Karpas-422 (cell line): ENCODE measurements around the gene ALG3. TPM values are rescaled to one million over a fixed set of nuclear protein-coding genes. Genes with fewer than 3 reads are reported as not detected.

Experiments
- DNase-seq: peaks from one replicate; pipeline ENCODE4 v3.0.0-alpha.2; 2015
- H2AFZ ChIP-seq: fragments of 200-600 bp; sonication (generic); 2 replicates; pipeline ENCODE4 v1.6.1; 2014; ENCODE audit warnings: antibody characterized with exemption, low read length, mixed read lengths
- H3K27ac ChIP-seq: fragments of 200-600 bp; sonication (generic); 2 replicates; pipeline ENCODE4 v1.5.1; 2014; ENCODE audit warnings: mild to moderate bottlenecking, low read length, moderate library complexity
- H3K27me3 ChIP-seq: fragments of 200-600 bp; sonication (generic); 2 replicates; pipeline ENCODE4 v1.6.1; 2014; ENCODE audit warnings: low read length, mixed read lengths
- H3K36me3 ChIP-seq: fragments of 200-600 bp; sonication (generic); 2 replicates; pipeline ENCODE4 v1.6.1; 2014; ENCODE audit warnings: low read length, mixed read lengths; ENCODE audit not compliant: insufficient read depth
- H3K4me1 ChIP-seq: fragments of 200-600 bp; sonication (generic); 2 replicates; pipeline ENCODE4 v1.6.1; 2014; ENCODE audit warnings: mild to moderate bottlenecking, low read length, mixed read lengths
- H3K4me2 ChIP-seq: fragments of 200-600 bp; sonication (generic); 2 replicates; pipeline ENCODE4 v1.6.1; 2014; ENCODE audit warnings: low read length, low read depth, mild to moderate bottlenecking; ENCODE audit not compliant: poor library complexity, severe bottlenecking
- H3K4me3 ChIP-seq: fragments of 200-600 bp; sonication (generic); 2 replicates; pipeline ENCODE4 v1.5.1; 2014; ENCODE audit warnings: mild to moderate bottlenecking, antibody characterized with exemption, low read length, mixed read lengths
- H3K79me2 ChIP-seq: fragments of 200-600 bp; sonication (generic); 2 replicates; pipeline ENCODE4 v1.6.1; 2014; ENCODE audit warnings: mild to moderate bottlenecking, low read length, mixed read lengths
- H3K9ac ChIP-seq: fragments of 200-600 bp; sonication (generic); 2 replicates; pipeline ENCODE4 v1.6.0; 2014; ENCODE audit warnings: low read length
- H3K9me2 ChIP-seq: fragments of 200-600 bp; sonication (generic), shearing (Covaris generic); replicated peaks from 2 replicates; pipeline ENCODE4 v1.6.0; 2014; ENCODE audit warnings: mild to moderate bottlenecking, low read length, moderate library complexity; ENCODE audit not compliant: insufficient read depth
- H3K9me3 ChIP-seq: fragments of 300-700, 200-600 bp; sonication (generic); 2 replicates; pipeline ENCODE4 v1.6.1; 2014; ENCODE audit warnings: low read length, mixed read lengths
- H4K20me1 ChIP-seq: fragments of 200-600 bp; sonication (generic); 2 replicates; pipeline ENCODE4 v1.6.1; 2014; ENCODE audit warnings: mild to moderate bottlenecking, antibody characterized with exemption, low read length, low read depth; ENCODE audit not compliant: insufficient read depth
- total RNA-seq: library from RNA; depleted of rRNA; stranded (reverse); fragments of >200 nt; shearing (Covaris generic); gene quantifications from 2 replicates; pipeline ENCODE4 v1.2.3, GENCODE V29; 2014; ENCODE audit warnings: low replicate concordance; rRNA removed

ALG3 gene
- total RNA-seq = 80.1 and 108 TPM in 2 replicates

- Histone ChIP-seq H3K36me3 (peaks cover 9% of the 10 kb centered on the region; the same call in 1 of the 2 replicates), H3K4me2 (peak within 1 kb of the TSS; percentile 100), H3K79me2 (peaks cover 48% of the 10 kb centered on the region), H3K4me3 (peak within 1 kb of the TSS; percentile 80), H3K27me3 (no peaks in the 10 kb centered on the region), H4K20me1 (no peaks in the 10 kb centered on the region), H3K4me1 (peaks cover 17% of the 10 kb centered on the region), H3K27ac (peak within 1 kb of the TSS; percentile 88), H2AFZ (peak within 1 kb of the TSS; percentile 95), H3K9me2 (no peaks in the 10 kb centered on the region), H3K9me3 (no peaks in the 10 kb centered on the region), H3K9ac (peak within 1 kb of the TSS; percentile 93)
- DNase-seq = peak; percentile 98
These were observed at the start of gene ALG3 for GRCh38 chr3:184248454-184249411. Gene ALG3 (minus strand): TSS chr3:184248962. CDS start chr3:184248940, 22 bp downstream.

GRCh38 chr3:184296616-184297015, 47.9 kb upstream of the ALG3 start:
- Histone ChIP-seq H3K9me2 (no peaks in the 10 kb centered on the region), H3K36me3 (peaks cover 13% of the 10 kb centered on the region), H3K9me3 (no peaks in the 10 kb centered on the region), H3K27ac (no peak overlapping the region), H3K79me2 (peaks cover 24% of the 10 kb centered on the region), H3K4me1 (peaks cover 16% of the 10 kb centered on the region), H4K20me1 (peaks cover 11% of the 10 kb centered on the region; the same call in 1 of the 2 replicates), H3K4me3 (no peak overlapping the region), H3K9ac (no peak overlapping the region), H2AFZ (no peak overlapping the region), H3K27me3 (no peaks in the 10 kb centered on the region), H3K4me2 (no peak overlapping the region)
- no peak for DNase-seq

GRCh38 chr3:184295771-184296170, 47.0 kb upstream of the ALG3 start:
- Histone ChIP-seq H3K9me2 (no peaks in the 10 kb centered on the region), H3K4me1 (peaks cover 16% of the 10 kb centered on the region), H3K9ac (no peak overlapping the region), H4K20me1 (peaks cover 11% of the 10 kb centered on the region; the same call in 1 of the 2 replicates), H3K9me3 (no peaks in the 10 kb centered on the region), H3K79me2 (peaks cover 17% of the 10 kb centered on the region), H2AFZ (no peak overlapping the region), H3K4me2 (no peak overlapping the region), H3K27me3 (no peaks in the 10 kb centered on the region), H3K4me3 (no peak overlapping the region), H3K36me3 (peaks cover 7% of the 10 kb centered on the region; the same call in 1 of the 2 replicates), H3K27ac (no peak overlapping the region)
- no peak for DNase-seq

DNA sequence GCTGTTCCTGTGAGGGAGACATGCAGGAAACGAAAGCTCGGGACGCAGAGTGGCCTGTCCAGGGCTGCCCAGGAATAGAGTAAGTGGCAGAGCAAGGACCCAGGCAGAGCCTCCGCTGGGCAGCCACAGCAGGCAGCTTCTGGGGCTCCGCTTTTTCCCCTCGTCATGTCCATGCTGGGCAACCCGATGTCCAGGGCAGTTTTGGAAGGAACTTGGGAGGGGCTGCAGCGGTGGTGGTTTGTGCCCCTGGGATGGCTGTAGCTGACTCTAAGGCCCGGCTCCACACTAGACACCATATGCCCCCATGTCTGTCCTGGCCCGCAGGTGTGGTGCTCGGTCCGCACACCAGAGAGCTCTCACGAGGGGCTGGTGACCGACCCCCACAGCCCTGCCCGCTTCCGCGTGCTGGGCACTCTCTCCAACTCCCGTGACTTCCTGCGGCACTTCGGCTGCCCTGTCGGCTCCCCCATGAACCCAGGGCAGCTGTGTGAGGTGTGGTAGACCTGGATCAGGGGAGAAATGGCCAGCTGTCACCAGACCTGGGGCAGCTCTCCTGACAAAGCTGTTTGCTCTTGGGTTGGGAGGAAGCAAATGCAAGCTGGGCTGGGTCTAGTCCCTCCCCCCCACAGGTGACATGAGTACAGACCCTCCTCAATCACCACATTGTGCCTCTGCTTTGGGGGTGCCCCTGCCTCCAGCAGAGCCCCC, 43.1 kb upstream of the ALG3 start:
- Histone ChIP-seq H3K27me3 (no peaks in the 10 kb centered on the region), H3K9me3 (no peaks in the 10 kb centered on the region), H3K4me2 (no peak overlapping the region), H3K4me3 (no peak overlapping the region), H3K9me2 (no peaks in the 10 kb centered on the region), H4K20me1 (no peaks in the 10 kb centered on the region), H3K79me2 (no peaks in the 10 kb centered on the region), H3K27ac (no peak overlapping the region), H3K4me1 (no peaks in the 10 kb centered on the region), H3K36me3 (no peaks in the 10 kb centered on the region), H3K9ac (no peak overlapping the region), H2AFZ (no peak overlapping the region)
- no peak for DNase-seq

GRCh38 chr3:184291044-184291737, 42.4 kb upstream of the ALG3 start:
- no peak for DNase-seq

DNA sequence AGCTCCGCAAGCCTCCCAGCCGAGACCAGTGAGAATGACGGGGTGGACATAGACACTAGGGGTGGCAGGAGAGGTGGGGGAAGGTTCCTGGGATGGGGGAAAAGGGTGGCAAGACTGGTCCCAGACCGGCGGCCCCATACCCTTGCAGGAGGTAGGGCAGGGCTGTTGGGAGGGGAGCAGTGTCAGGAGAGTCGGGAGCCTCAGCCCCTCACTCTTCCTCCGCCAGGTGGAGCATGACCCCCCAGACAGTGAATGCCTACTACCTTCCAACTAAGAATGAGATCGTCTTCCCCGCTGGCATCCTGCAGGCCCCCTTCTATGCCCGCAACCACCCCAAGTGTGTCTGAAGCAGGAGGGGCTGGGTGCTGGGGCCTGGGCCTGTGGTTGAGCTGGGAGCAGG, 41.6 kb upstream of the ALG3 start:
- no peak for DNase-seq
- H3K4me2 ChIP-seq = no peak overlapping the region
- no peaks in the 10 kb centered on the region for H3K9me3 ChIP-seq
- no peaks in the 10 kb centered on the region for H4K20me1 ChIP-seq
- H2AFZ ChIP-seq = no peak overlapping the region
- H3K27me3 ChIP-seq = no peaks in the 10 kb centered on the region
- no peaks in the 10 kb centered on the region for H3K36me3 ChIP-seq
- no peaks in the 10 kb centered on the region for H3K4me1 ChIP-seq
- H3K27ac ChIP-seq = no peak overlapping the region
- no peak overlapping the region for H3K9ac ChIP-seq
- H3K4me3 ChIP-seq = no peak overlapping the region
- no peaks in the 10 kb centered on the region for H3K79me2 ChIP-seq
- no peaks in the 10 kb centered on the region for H3K9me2 ChIP-seq

More at GRCh38 chr3:184291044-184291737, 42.4 kb upstream of the ALG3 start:
- H3K4me2 ChIP-seq = no peak overlapping the region
- H3K79me2 ChIP-seq = no peaks in the 10 kb centered on the region
- no peak overlapping the region for H3K9ac ChIP-seq
- no peaks in the 10 kb centered on the region for H3K9me2 ChIP-seq
- no peak overlapping the region for H2AFZ ChIP-seq
- no peak overlapping the region for H3K4me3 ChIP-seq
- H4K20me1 ChIP-seq = no peaks in the 10 kb centered on the region
- no peaks in the 10 kb centered on the region for H3K36me3 ChIP-seq
- no peaks in the 10 kb centered on the region for H3K9me3 ChIP-seq
- no peak overlapping the region for H3K27ac ChIP-seq
- H3K4me1 ChIP-seq = no peaks in the 10 kb centered on the region
- H3K27me3 ChIP-seq = no peaks in the 10 kb centered on the region

DNA sequence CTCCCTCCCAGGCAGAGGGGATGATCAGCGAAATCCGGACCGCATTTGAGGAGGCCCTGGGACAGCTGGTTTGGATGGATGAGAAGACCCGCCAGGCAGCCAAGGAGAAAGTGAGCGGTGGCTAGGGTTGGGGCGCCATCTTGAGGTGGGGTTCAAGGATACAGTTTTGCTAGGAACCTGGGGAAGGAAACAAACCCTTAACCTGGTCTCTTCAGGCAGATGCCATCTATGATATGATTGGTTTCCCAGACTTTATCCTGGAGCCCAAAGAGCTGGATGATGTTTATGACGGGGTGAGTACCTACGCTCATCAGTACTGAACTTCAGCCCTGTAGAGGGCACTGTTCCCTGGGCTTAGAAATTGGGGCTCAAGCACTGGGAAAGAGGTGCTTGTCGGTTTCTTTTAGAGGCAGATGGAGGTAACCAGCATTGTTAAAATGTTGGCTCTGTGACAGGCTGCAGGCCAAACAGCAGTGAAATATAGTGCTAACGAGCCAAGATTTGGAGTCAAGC, 40.7 kb upstream of the ALG3 start:
- Histone ChIP-seq H3K4me3 (no peak overlapping the region), H3K36me3 (no peaks in the 10 kb centered on the region), H3K27ac (no peak overlapping the region), H2AFZ (no peak overlapping the region), H3K4me1 (peaks cover 2% of the 10 kb centered on the region), H3K4me2 (no peak overlapping the region), H3K9ac (no peak overlapping the region), H3K27me3 (no peaks in the 10 kb centered on the region), H3K9me2 (no peaks in the 10 kb centered on the region), H3K9me3 (no peaks in the 10 kb centered on the region), H3K79me2 (no peaks in the 10 kb centered on the region), H4K20me1 (no peaks in the 10 kb centered on the region)
- DNase-seq = peak; percentile 93
